Mesothelial cell of epicardium (in vitro differentiated cells): Measurements from ENCODE around the gene SLC25A2. TPM values are rescaled to one million over a fixed set of nuclear protein-coding genes. Genes with fewer than 3 reads are reported as not detected.
"Not testable (repeated sequence)": the region's sequence is repeated elsewhere in the genome, so short reads cannot be mapped to it uniquely, and the experiment has no call there.

Experiments
- DNase-seq, 2 experiments: peaks; one replicate each; pipeline ENCODE4 v3.0.0; 2021; ENCODE audit warnings: low spot score in 2 of 2; ENCODE audit not compliant: unreplicated experiment in 2 of 2
- H3K27ac Mint-ChIP-seq: 2 replicates; pipeline ENCODE4 v1.8.0; 2021; ENCODE audit warnings: mixed read lengths
- H3K27me3 Mint-ChIP-seq: 2 replicates; pipeline ENCODE4 v1.8.0; 2021; ENCODE audit warnings: low read depth, mixed read lengths
- H3K36me3 Mint-ChIP-seq: 2 replicates; pipeline ENCODE4 v1.8.0; 2021; ENCODE audit warnings: mixed read lengths
- H3K4me1 Mint-ChIP-seq: 2 replicates; pipeline ENCODE4 v1.8.0; 2021; ENCODE audit warnings: mixed read lengths
- H3K4me3 Mint-ChIP-seq: 2 replicates; pipeline ENCODE4 v1.8.0; 2021; ENCODE audit warnings: mild to moderate bottlenecking, moderate library complexity, mixed read lengths
- H3K9me3 Mint-ChIP-seq: 2 replicates; pipeline ENCODE4 v1.8.0; 2021; ENCODE audit warnings: mixed read lengths
- CTCF ChIP-seq: fragments of 200-600 bp; sonication (generic); IDR thresholded peaks from one replicate; pipeline ENCODE4 v1.5.0; 2021; ENCODE audit warnings: antibody characterized with exemption; ENCODE audit not compliant: unreplicated experiment
- total RNA-seq: library from RNA; stranded (reverse); gene quantifications from 3 replicates; pipeline ENCODE4 v1.2.1, GENCODE V29; 2021

Gene SLC25A2
- 1.3 to 1.6 TPM (median 1.6 TPM) in 3 replicates for total RNA-seq

- Mint-ChIP-seq H3K9me3 (peaks cover 69% of the 10 kb centered on the region), H3K4me3 (no peak within 1 kb of the TSS), H3K36me3 (peaks cover 80% of the 10 kb centered on the region), H3K27ac (no peak within 1 kb of the TSS), H3K27me3 (no peaks in the 10 kb centered on the region), H3K4me1 (no peaks in the 10 kb centered on the region)
- DNase-seq, result no peak
- TF ChIP-seq CTCF, result no peak
Measured at GRCh38 chr5:141303756-141304155, at the start of gene SLC25A2. TSS of gene SLC25A2 (minus strand) at chr5:141304049. CDS start at chr5:141303865, 184 bp downstream.

- Mint-ChIP-seq H3K36me3 (peaks cover 8% of the 10 kb centered on the region), H3K27ac (no peak overlapping the region), H3K9me3 (peaks cover 60% of the 10 kb centered on the region), H3K27me3 (no peaks in the 10 kb centered on the region), H3K4me3 (no peak overlapping the region), H3K4me1 (no peaks in the 10 kb centered on the region)
- no peak for TF ChIP-seq CTCF
- DNase-seq, result no peak
Measured at GRCh38 chr5:141351591-141351990, 47.7 kb upstream of the SLC25A2 start.

DNA sequence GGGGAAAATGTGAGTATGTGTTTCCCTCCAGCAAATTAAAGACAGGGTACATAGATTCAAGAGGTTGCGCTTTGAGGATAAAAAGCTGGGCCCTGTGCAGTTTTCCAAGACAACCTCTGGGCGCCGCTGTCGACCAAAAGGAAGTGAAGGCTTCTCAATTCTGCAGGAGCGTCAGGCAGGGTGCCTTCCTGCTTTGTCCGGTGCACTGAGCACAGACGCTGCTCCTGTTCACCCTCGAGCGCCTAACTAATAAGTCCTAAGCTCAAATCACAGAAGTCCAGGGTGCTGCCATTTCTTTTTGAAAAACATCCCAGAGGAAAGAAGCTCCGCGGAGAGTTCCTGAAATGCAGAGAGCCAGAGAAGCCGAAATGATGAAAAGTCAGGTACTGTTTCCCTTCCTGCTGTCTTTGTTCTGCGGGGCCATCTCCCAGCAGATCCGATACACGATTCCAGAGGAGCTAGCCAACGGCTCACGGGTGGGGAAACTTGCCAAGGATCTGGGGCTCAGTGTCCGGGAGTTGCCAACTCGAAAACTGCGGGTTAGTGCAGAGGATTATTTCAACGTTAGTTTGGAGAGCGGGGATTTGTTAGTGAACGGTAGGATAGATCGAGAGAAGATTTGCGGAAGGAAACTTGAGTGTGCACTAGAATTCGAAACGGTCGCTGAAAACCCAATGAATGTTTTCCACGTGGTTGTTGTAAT lies 46.2 kb upstream of the SLC25A2 start, which contains the start of gene PCDHGB1:
Gene PCDHGB1 (plus strand): TSS at position 183 of the 703 bp plus-strand sequence. CDS start 162 bp downstream, at position 345.
- Mint-ChIP-seq H3K36me3 (peaks cover 10% of the 10 kb centered on the region), H3K9me3 (peaks cover 52% of the 10 kb centered on the region), H3K4me1 (no peaks in the 10 kb centered on the region), H3K4me3 (peak within 1 kb of the TSS; percentile 39), H3K27me3 (no peaks in the 10 kb centered on the region), H3K27ac (no peak within 1 kb of the TSS)
- DNase-seq, result no peak
- no peak for TF ChIP-seq CTCF

- DNase-seq, H3K27ac Mint-ChIP-seq, H3K27me3 Mint-ChIP-seq, H3K36me3 Mint-ChIP-seq, H3K4me1 Mint-ChIP-seq, H3K4me3 Mint-ChIP-seq: not testable (repeated sequence)
- H3K9me3 Mint-ChIP-seq, result peaks cover 70% of the 10 kb centered on the region
Measured at GRCh38 chr5:141346017-141346416, 42.2 kb upstream of the SLC25A2 start.

DNA sequence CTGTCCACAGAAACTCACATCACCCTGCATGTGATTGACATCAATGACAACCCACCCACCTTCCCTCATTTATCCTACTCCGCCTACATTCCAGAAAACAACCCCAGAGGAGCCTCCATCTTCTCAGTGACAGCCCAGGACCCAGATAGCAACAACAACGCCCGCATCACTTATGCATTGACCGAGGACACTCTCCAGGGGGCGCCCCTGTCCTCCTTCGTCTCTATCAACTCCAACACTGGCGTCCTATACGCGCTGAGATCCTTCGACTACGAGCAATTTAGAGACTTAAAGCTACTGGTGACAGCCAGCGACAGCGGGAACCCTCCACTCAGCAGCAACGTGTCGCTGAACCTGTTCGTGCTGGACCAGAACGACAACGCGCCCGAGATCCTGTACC lies 41.5 kb upstream of the SLC25A2 start:
- Mint-ChIP-seq H3K4me3 (no peak overlapping the region), H3K9me3 (peaks cover 65% of the 10 kb centered on the region), H3K4me1 (no peaks in the 10 kb centered on the region), H3K36me3 (peaks cover 10% of the 10 kb centered on the region), H3K27me3 (no peaks in the 10 kb centered on the region), H3K27ac (no peak overlapping the region)
- DNase-seq, result no peak
- TF ChIP-seq CTCF, result no peak

GRCh38 chr5:141343953-141344463 lies 40.2 kb upstream of the SLC25A2 start:
- no peak overlapping the region for H3K4me3 Mint-ChIP-seq
- H3K9me3 Mint-ChIP-seq, result peaks cover 61% of the 10 kb centered on the region
- DNase-seq, result no peak
- H3K36me3 Mint-ChIP-seq, result peaks cover 15% of the 10 kb centered on the region
- H3K4me1 Mint-ChIP-seq, result no peaks in the 10 kb centered on the region
- no peak for TF ChIP-seq CTCF
- no peak overlapping the region for H3K27ac Mint-ChIP-seq
- H3K27me3 Mint-ChIP-seq, result no peaks in the 10 kb centered on the region
